GM23338 (cell line): ENCODE data around the gene NCOA7. TPM values are rescaled to one million over a fixed set of nuclear protein-coding genes. Genes with fewer than 3 reads are reported as not detected.

Experiments
- ATAC-seq: fragments of 200-7000 bp; cut with Tn5 transposase; 3 replicates; pipeline ENCODE4 v1.9.1; 2020
- DNase-seq: peaks from one replicate; pipeline ENCODE4 v3.0.0-alpha.2; 2015; ENCODE audit warnings: low spot score
- H2AFZ ChIP-seq: fragments of 200-600 bp; sonication (generic); 2 replicates; pipeline ENCODE4 v1.8.0; 2016; ENCODE audit warnings: antibody characterized with exemption, mild to moderate bottlenecking, moderate library complexity
- H3F3A ChIP-seq: fragments of 200-600 bp; sonication (generic); replicated peaks from 2 replicates; pipeline ENCODE4 v1.8.0; 2017; ENCODE audit warnings: antibody characterized with exemption, mixed run types, low read depth
- H3K27ac ChIP-seq: fragments of 200-600 bp; sonication (generic); 2 replicates; pipeline ENCODE4 v1.6.1; 2016; ENCODE audit warnings: low read depth
- H3K27me3 ChIP-seq: fragments of 200-600 bp; sonication (generic); 2 replicates; pipeline ENCODE4 v1.8.0; 2016; ENCODE audit warnings: mild to moderate bottlenecking, mixed run types, moderate library complexity; ENCODE audit not compliant: insufficient read depth
- H3K36me3 ChIP-seq: fragments of 200-600 bp; sonication (generic); 2 replicates; pipeline ENCODE4 v1.8.0; 2016; ENCODE audit warnings: mild to moderate bottlenecking; ENCODE audit not compliant: insufficient read depth
- H3K4me1 ChIP-seq: fragments of 200-600 bp; sonication (generic); 2 replicates; pipeline ENCODE4 v1.8.0; 2016; ENCODE audit warnings: mild to moderate bottlenecking, moderate library complexity; ENCODE audit not compliant: insufficient read depth
- H3K4me2 ChIP-seq: fragments of 200-600 bp; sonication (generic); 2 replicates; pipeline ENCODE4 v1.7.1; 2017; ENCODE audit warnings: mixed run types
- H3K4me3 ChIP-seq: fragments of 200-600 bp; sonication (generic); 2 replicates; pipeline ENCODE4 v1.6.1; 2016; ENCODE audit warnings: mixed run types
- H3K79me2 ChIP-seq: fragments of 200-600 bp; sonication (generic); replicated peaks from 2 replicates; pipeline ENCODE4 v1.8.0; 2017; ENCODE audit warnings: mild to moderate bottlenecking; ENCODE audit not compliant: insufficient read depth
- H3K9me2 ChIP-seq: fragments of 200-600 bp; sonication (generic); 2 replicates; pipeline ENCODE4 v1.8.0; 2017; ENCODE audit not compliant: insufficient read depth
- H4K20me1 ChIP-seq: fragments of 200-600 bp; sonication (generic); replicated peaks from 2 replicates; pipeline ENCODE4 v1.8.0; 2017; ENCODE audit warnings: mild to moderate bottlenecking; ENCODE audit not compliant: insufficient read depth
- H3K27ac Mint-ChIP-seq: 2 replicates; pipeline ENCODE4 v1.8.0; 2020; ENCODE audit warnings: inconsistent platforms, mild to moderate bottlenecking, moderate library complexity, mixed read lengths
- H3K27me3 Mint-ChIP-seq: 3 replicates; pipeline ENCODE4 v1.8.0; 2022; ENCODE audit warnings: low read depth, mild to moderate bottlenecking, moderate library complexity, mixed read lengths, inconsistent platforms; ENCODE audit not compliant: insufficient read depth, poor library complexity
- H3K36me3 Mint-ChIP-seq: 3 replicates; pipeline ENCODE4 v1.8.0; 2021; ENCODE audit warnings: low read depth, mild to moderate bottlenecking, inconsistent platforms, moderate library complexity, mixed read lengths
- H3K4me1 Mint-ChIP-seq: 3 replicates; pipeline ENCODE4 v1.8.0; 2020; ENCODE audit warnings: mild to moderate bottlenecking, inconsistent platforms, mixed read lengths
- H3K4me3 Mint-ChIP-seq: 3 replicates; pipeline ENCODE4 v1.8.0; 2021; ENCODE audit warnings: moderate library complexity, mild to moderate bottlenecking, inconsistent platforms, mixed read lengths
- H3K9me3 Mint-ChIP-seq: 3 replicates; pipeline ENCODE4 v1.8.0; 2020; ENCODE audit warnings: moderate library complexity, mild to moderate bottlenecking, inconsistent platforms, mixed read lengths
- CREB1 ChIP-seq: fragments of 250-450 bp; sonication (Bioruptor Pico); IDR thresholded peaks from 2 replicates; pipeline ENCODE4 v1.5.0; 2020; ENCODE audit warnings: low read depth, mild to moderate bottlenecking, moderate library complexity
- CTCF ChIP-seq, 2 experiments: fragments of 200-600 bp in 1 of 2; sonication (generic) in 1 of 2; conservative IDR thresholded peaks; 2 replicates each; pipeline versions ENCODE4 v1.5.1 to v1.6.1; 2016 to 2017; ENCODE audit warnings: antibody characterized with exemption in 2 of 2, low read depth in 2 of 2, mild to moderate bottlenecking in 2 of 2, moderate library complexity in 1 of 2
- ETS1 ChIP-seq: IDR thresholded peaks from 2 replicates; pipeline ENCODE4 v1.6.1; 2016; ENCODE audit warnings: antibody characterized with exemption
- EZH2 ChIP-seq: fragments of 200-600 bp; sonication (generic); IDR thresholded peaks from one replicate; pipeline ENCODE4 v1.8.0; 2017; ENCODE audit warnings: antibody characterized with exemption, mild to moderate bottlenecking, low read depth; ENCODE audit not compliant: unreplicated experiment
- EZH2phosphoT487 ChIP-seq: fragments of 200-600 bp; sonication (generic); IDR thresholded peaks from one replicate; pipeline ENCODE4 v1.8.1; 2018; ENCODE audit warnings: antibody characterized with exemption; ENCODE audit not compliant: unreplicated experiment
- JUNB ChIP-seq: IDR thresholded peaks from one replicate; pipeline ENCODE4 v1.6.1; 2016; ENCODE audit warnings: antibody characterized with exemption; ENCODE audit not compliant: unreplicated experiment
- NANOG ChIP-seq: IDR thresholded peaks from 2 replicates; pipeline ENCODE4 v1.6.1; 2016; ENCODE audit warnings: antibody characterized with exemption, borderline replicate concordance
- POLR2AphosphoS5 ChIP-seq: IDR thresholded peaks from 2 replicates; pipeline ENCODE4 v1.6.1; 2016; ENCODE audit warnings: antibody characterized with exemption, low read depth
- REST ChIP-seq: IDR thresholded peaks from one replicate; pipeline ENCODE4 v1.6.1; 2018; ENCODE audit warnings: antibody characterized with exemption; ENCODE audit not compliant: unreplicated experiment
- STAT1 ChIP-seq: IDR thresholded peaks from one replicate; pipeline ENCODE4 v1.6.1; 2016; ENCODE audit warnings: antibody characterized with exemption; ENCODE audit not compliant: unreplicated experiment
- ZNF114 ChIP-seq: fragments of 250-450 bp; sonication (Bioruptor Pico); IDR thresholded peaks from 2 replicates; pipeline ENCODE4 v1.5.0; 2020; ENCODE audit warnings: mild to moderate bottlenecking, moderate library complexity
- ZNF331 ChIP-seq: fragments of 250-450 bp; sonication (Bioruptor Pico); IDR thresholded peaks from 2 replicates; pipeline ENCODE4 v1.5.0; 2020; ENCODE audit warnings: low read depth, mild to moderate bottlenecking, moderate library complexity
- ZNF462 ChIP-seq: fragments of 250-450 bp; sonication (Bioruptor Pico); IDR thresholded peaks from 2 replicates; pipeline ENCODE4 v1.5.0; 2020; ENCODE audit warnings: mild to moderate bottlenecking, moderate library complexity
- polyA plus RNA-seq: library from polyadenylated mRNA; unstranded; fragments of >200 nt; fragmentation: Nextera tagmentation; extraction: Ambion mirVana; gene quantifications from 2 replicates; pipeline ENCODE4 v1.2.1, GENCODE V29; 2016
- total RNA-seq: library from RNA; depleted of rRNA; stranded (reverse); fragments of >200 nt; shearing (Covaris generic); gene quantifications from 2 replicates; pipeline ENCODE4 v1.2.3, GENCODE V29; 2014

Gene NCOA7
- total and polyA plus RNA-seq, 2 experiments from 2014 or later = 9.3 to 15.7 TPM

GRCh38 chr6:125853756-125854155 lies 63.0 kb downstream of the NCOA7 start:
- H4K20me1 ChIP-seq = no peaks in the 10 kb centered on the region
- H3K36me3 ChIP-seq = no peaks in the 10 kb centered on the region
- H2AFZ ChIP-seq = no peak overlapping the region
- no peaks in the 10 kb centered on the region for H3K27me3 Mint-ChIP-seq
- H3K4me3 Mint-ChIP-seq = no peak overlapping the region
- H3K27ac ChIP-seq = no peak overlapping the region
- peaks cover under 1% of the 10 kb centered on the region; the same call in 1 of the 3 replicates for H3K4me1 Mint-ChIP-seq
- no peaks in the 10 kb centered on the region for H3K4me1 ChIP-seq
- H3K9me3 Mint-ChIP-seq = no peaks in the 10 kb centered on the region; the same call in 2 of the 3 replicates
- H3K9me2 ChIP-seq = no peaks in the 10 kb centered on the region
- DNase-seq (no peak), ATAC-seq (no peak)
- no peak overlapping the region for H3K4me2 ChIP-seq
- H3K36me3 Mint-ChIP-seq = 0 out of 3 replicates have a peak, but pooled peaks cover 3% of the 10 kb centered on the region
- H3K79me2 ChIP-seq = no peaks in the 10 kb centered on the region
- no peak overlapping the region for H3K27ac Mint-ChIP-seq
- TF ChIP-seq REST = no peak
- TF ChIP-seq STAT1 = no peak
- TF ChIP-seq JUNB = no peak
- TF ChIP-seq ZNF114 (CRISPR knock-in tag) = no peak
- no peak for TF ChIP-seq CREB1
- TF ChIP-seq ZNF331 (CRISPR knock-in tag) = no peak
- TF ChIP-seq CTCF (conservative IDR thresholded peaks at IDR 0.05; ENCODE audit: low read depth in 2 of 2) = no peak
- TF ChIP-seq ETS1 = no peak
- no peak for TF ChIP-seq NANOG
- no peak for TF ChIP-seq POLR2AphosphoS5
- TF ChIP-seq EZH2 = no peak
- TF ChIP-seq ZNF462 (CRISPR knock-in tag) = no peak
- no peak for TF ChIP-seq EZH2phosphoT487
- H3K4me3 ChIP-seq = no peak overlapping the region
- no peaks in the 10 kb centered on the region for H3F3A ChIP-seq
- H3K27me3 ChIP-seq = no peaks in the 10 kb centered on the region
